GM23338 (cell line): ENCODE results near the gene SLC39A11. TPM values are rescaled to one million over a fixed set of nuclear protein-coding genes. Genes with fewer than 3 reads are reported as not detected.

Experiments
- ATAC-seq: fragments of 200-7000 bp; cut with Tn5 transposase; 3 replicates; pipeline ENCODE4 v1.9.1; 2020
- DNase-seq: peaks from one replicate; pipeline ENCODE4 v3.0.0-alpha.2; 2015; ENCODE audit warnings: low spot score
- H2AFZ ChIP-seq: fragments of 200-600 bp; sonication (generic); 2 replicates; pipeline ENCODE4 v1.8.0; 2016; ENCODE audit warnings: antibody characterized with exemption, mild to moderate bottlenecking, moderate library complexity
- H3F3A ChIP-seq: fragments of 200-600 bp; sonication (generic); replicated peaks from 2 replicates; pipeline ENCODE4 v1.8.0; 2017; ENCODE audit warnings: antibody characterized with exemption, mixed run types, low read depth
- H3K27ac ChIP-seq: fragments of 200-600 bp; sonication (generic); 2 replicates; pipeline ENCODE4 v1.6.1; 2016; ENCODE audit warnings: low read depth
- H3K27me3 ChIP-seq: fragments of 200-600 bp; sonication (generic); 2 replicates; pipeline ENCODE4 v1.8.0; 2016; ENCODE audit warnings: mild to moderate bottlenecking, mixed run types, moderate library complexity; ENCODE audit not compliant: insufficient read depth
- H3K36me3 ChIP-seq: fragments of 200-600 bp; sonication (generic); 2 replicates; pipeline ENCODE4 v1.8.0; 2016; ENCODE audit warnings: mild to moderate bottlenecking; ENCODE audit not compliant: insufficient read depth
- H3K4me1 ChIP-seq: fragments of 200-600 bp; sonication (generic); 2 replicates; pipeline ENCODE4 v1.8.0; 2016; ENCODE audit warnings: mild to moderate bottlenecking, moderate library complexity; ENCODE audit not compliant: insufficient read depth
- H3K4me2 ChIP-seq: fragments of 200-600 bp; sonication (generic); 2 replicates; pipeline ENCODE4 v1.7.1; 2017; ENCODE audit warnings: mixed run types
- H3K4me3 ChIP-seq: fragments of 200-600 bp; sonication (generic); 2 replicates; pipeline ENCODE4 v1.6.1; 2016; ENCODE audit warnings: mixed run types
- H3K79me2 ChIP-seq: fragments of 200-600 bp; sonication (generic); replicated peaks from 2 replicates; pipeline ENCODE4 v1.8.0; 2017; ENCODE audit warnings: mild to moderate bottlenecking; ENCODE audit not compliant: insufficient read depth
- H3K9me2 ChIP-seq: fragments of 200-600 bp; sonication (generic); 2 replicates; pipeline ENCODE4 v1.8.0; 2017; ENCODE audit not compliant: insufficient read depth
- H4K20me1 ChIP-seq: fragments of 200-600 bp; sonication (generic); replicated peaks from 2 replicates; pipeline ENCODE4 v1.8.0; 2017; ENCODE audit warnings: mild to moderate bottlenecking; ENCODE audit not compliant: insufficient read depth
- H3K27ac Mint-ChIP-seq: 2 replicates; pipeline ENCODE4 v1.8.0; 2020; ENCODE audit warnings: inconsistent platforms, mild to moderate bottlenecking, moderate library complexity, mixed read lengths
- H3K27me3 Mint-ChIP-seq: 3 replicates; pipeline ENCODE4 v1.8.0; 2022; ENCODE audit warnings: low read depth, mild to moderate bottlenecking, moderate library complexity, mixed read lengths, inconsistent platforms; ENCODE audit not compliant: insufficient read depth, poor library complexity
- H3K36me3 Mint-ChIP-seq: 3 replicates; pipeline ENCODE4 v1.8.0; 2021; ENCODE audit warnings: low read depth, mild to moderate bottlenecking, inconsistent platforms, moderate library complexity, mixed read lengths
- H3K4me1 Mint-ChIP-seq: 3 replicates; pipeline ENCODE4 v1.8.0; 2020; ENCODE audit warnings: mild to moderate bottlenecking, inconsistent platforms, mixed read lengths
- H3K4me3 Mint-ChIP-seq: 3 replicates; pipeline ENCODE4 v1.8.0; 2021; ENCODE audit warnings: moderate library complexity, mild to moderate bottlenecking, inconsistent platforms, mixed read lengths
- H3K9me3 Mint-ChIP-seq: 3 replicates; pipeline ENCODE4 v1.8.0; 2020; ENCODE audit warnings: moderate library complexity, mild to moderate bottlenecking, inconsistent platforms, mixed read lengths
- CREB1 ChIP-seq: fragments of 250-450 bp; sonication (Bioruptor Pico); IDR thresholded peaks from 2 replicates; pipeline ENCODE4 v1.5.0; 2020; ENCODE audit warnings: low read depth, mild to moderate bottlenecking, moderate library complexity
- EZH2 ChIP-seq: fragments of 200-600 bp; sonication (generic); IDR thresholded peaks from one replicate; pipeline ENCODE4 v1.8.0; 2017; ENCODE audit warnings: antibody characterized with exemption, mild to moderate bottlenecking, low read depth; ENCODE audit not compliant: unreplicated experiment
- EZH2phosphoT487 ChIP-seq: fragments of 200-600 bp; sonication (generic); IDR thresholded peaks from one replicate; pipeline ENCODE4 v1.8.1; 2018; ENCODE audit warnings: antibody characterized with exemption; ENCODE audit not compliant: unreplicated experiment
- JUNB ChIP-seq: IDR thresholded peaks from one replicate; pipeline ENCODE4 v1.6.1; 2016; ENCODE audit warnings: antibody characterized with exemption; ENCODE audit not compliant: unreplicated experiment
- NANOG ChIP-seq: IDR thresholded peaks from 2 replicates; pipeline ENCODE4 v1.6.1; 2016; ENCODE audit warnings: antibody characterized with exemption, borderline replicate concordance
- POLR2AphosphoS5 ChIP-seq: IDR thresholded peaks from 2 replicates; pipeline ENCODE4 v1.6.1; 2016; ENCODE audit warnings: antibody characterized with exemption, low read depth
- STAT1 ChIP-seq: IDR thresholded peaks from one replicate; pipeline ENCODE4 v1.6.1; 2016; ENCODE audit warnings: antibody characterized with exemption; ENCODE audit not compliant: unreplicated experiment
- ZNF114 ChIP-seq: fragments of 250-450 bp; sonication (Bioruptor Pico); IDR thresholded peaks from 2 replicates; pipeline ENCODE4 v1.5.0; 2020; ENCODE audit warnings: mild to moderate bottlenecking, moderate library complexity
- ZNF331 ChIP-seq: fragments of 250-450 bp; sonication (Bioruptor Pico); IDR thresholded peaks from 2 replicates; pipeline ENCODE4 v1.5.0; 2020; ENCODE audit warnings: low read depth, mild to moderate bottlenecking, moderate library complexity
- polyA plus RNA-seq: library from polyadenylated mRNA; unstranded; fragments of >200 nt; fragmentation: Nextera tagmentation; extraction: Ambion mirVana; gene quantifications from 2 replicates; pipeline ENCODE4 v1.2.1, GENCODE V29; 2016
- total RNA-seq: library from RNA; depleted of rRNA; stranded (reverse); fragments of >200 nt; shearing (Covaris generic); gene quantifications from 2 replicates; pipeline ENCODE4 v1.2.3, GENCODE V29; 2014
- TF ChIP-seq, protein P1 (sequence below): IDR thresholded peaks from 2 replicates; pipeline ENCODE4 v1.6.1; 2016; ENCODE audit warnings: antibody characterized with exemption
- TF ChIP-seq, protein P2 (sequence below), 2 experiments: fragments of 200-600 bp in 1 of 2; sonication (generic) in 1 of 2; conservative IDR thresholded peaks; 2 replicates each; pipeline versions ENCODE4 v1.5.1 to v1.6.1; 2016 to 2017; ENCODE audit warnings: antibody characterized with exemption in 2 of 2, low read depth in 2 of 2, mild to moderate bottlenecking in 2 of 2, moderate library complexity in 1 of 2
- TF ChIP-seq, protein P3 (sequence below): IDR thresholded peaks from one replicate; pipeline ENCODE4 v1.6.1; 2018; ENCODE audit warnings: antibody characterized with exemption; ENCODE audit not compliant: unreplicated experiment
- TF ChIP-seq, protein P4 (sequence below): fragments of 250-450 bp; sonication (Bioruptor Pico); IDR thresholded peaks from 2 replicates; pipeline ENCODE4 v1.5.0; 2020; ENCODE audit warnings: mild to moderate bottlenecking, moderate library complexity

Gene SLC39A11
- total and polyA plus RNA-seq, 2 experiments from 2014 or later: 10.8 to 18.1 TPM

DNA sequence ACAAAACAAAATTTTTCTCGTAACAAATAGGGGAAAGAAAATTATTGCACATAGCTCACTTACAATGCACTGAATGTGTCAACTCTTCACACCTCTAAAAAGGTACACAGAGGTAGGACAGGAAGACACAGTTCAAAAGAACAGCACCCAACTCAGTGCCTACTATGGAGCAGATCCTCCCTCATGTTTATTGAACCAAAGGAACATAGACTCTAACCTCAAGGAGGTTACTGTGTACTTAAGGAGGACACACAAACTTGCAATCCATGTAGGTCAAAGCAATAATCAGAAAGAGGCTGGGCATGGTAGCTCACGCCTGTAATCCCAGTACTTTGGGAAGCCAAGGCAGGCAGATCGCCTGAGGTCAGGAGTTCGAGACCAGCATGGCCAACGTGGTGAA, 50.3 kb downstream of the SLC39A11 start:
- no peaks in the 10 kb centered on the region for H3K27me3 ChIP-seq
- Mint-ChIP-seq H3K4me1 (peaks cover 2% of the 10 kb centered on the region; the same call in 2 of the 3 replicates), H3K4me3 (no peak overlapping the region), H3K9me3 (peaks cover 4% of the 10 kb centered on the region; the same call in 1 of the 3 replicates), H3K27me3 (no peaks in the 10 kb centered on the region), H3K27ac (no peak overlapping the region), H3K36me3 (0 out of 3 replicates have a peak, but pooled peaks cover 2% of the 10 kb centered on the region)
- no peak overlapping the region for H2AFZ ChIP-seq
- no peak overlapping the region for H3K4me3 ChIP-seq
- TF ChIP-seq JUNB (no peak), ZNF331 (CRISPR knock-in tag) (no peak), CREB1 (no peak), EZH2phosphoT487 (no peak), EZH2 (no peak), STAT1 (no peak), ZNF114 (CRISPR knock-in tag) (no peak), NANOG (no peak), POLR2AphosphoS5 (no peak)
- TF ChIP-seq, protein P1, sequence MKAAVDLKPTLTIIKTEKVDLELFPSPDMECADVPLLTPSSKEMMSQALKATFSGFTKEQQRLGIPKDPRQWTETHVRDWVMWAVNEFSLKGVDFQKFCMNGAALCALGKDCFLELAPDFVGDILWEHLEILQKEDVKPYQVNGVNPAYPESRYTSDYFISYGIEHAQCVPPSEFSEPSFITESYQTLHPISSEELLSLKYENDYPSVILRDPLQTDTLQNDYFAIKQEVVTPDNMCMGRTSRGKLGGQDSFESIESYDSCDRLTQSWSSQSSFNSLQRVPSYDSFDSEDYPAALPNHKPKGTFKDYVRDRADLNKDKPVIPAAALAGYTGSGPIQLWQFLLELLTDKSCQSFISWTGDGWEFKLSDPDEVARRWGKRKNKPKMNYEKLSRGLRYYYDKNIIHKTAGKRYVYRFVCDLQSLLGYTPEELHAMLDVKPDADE: no peak
- TF ChIP-seq, protein P2, sequence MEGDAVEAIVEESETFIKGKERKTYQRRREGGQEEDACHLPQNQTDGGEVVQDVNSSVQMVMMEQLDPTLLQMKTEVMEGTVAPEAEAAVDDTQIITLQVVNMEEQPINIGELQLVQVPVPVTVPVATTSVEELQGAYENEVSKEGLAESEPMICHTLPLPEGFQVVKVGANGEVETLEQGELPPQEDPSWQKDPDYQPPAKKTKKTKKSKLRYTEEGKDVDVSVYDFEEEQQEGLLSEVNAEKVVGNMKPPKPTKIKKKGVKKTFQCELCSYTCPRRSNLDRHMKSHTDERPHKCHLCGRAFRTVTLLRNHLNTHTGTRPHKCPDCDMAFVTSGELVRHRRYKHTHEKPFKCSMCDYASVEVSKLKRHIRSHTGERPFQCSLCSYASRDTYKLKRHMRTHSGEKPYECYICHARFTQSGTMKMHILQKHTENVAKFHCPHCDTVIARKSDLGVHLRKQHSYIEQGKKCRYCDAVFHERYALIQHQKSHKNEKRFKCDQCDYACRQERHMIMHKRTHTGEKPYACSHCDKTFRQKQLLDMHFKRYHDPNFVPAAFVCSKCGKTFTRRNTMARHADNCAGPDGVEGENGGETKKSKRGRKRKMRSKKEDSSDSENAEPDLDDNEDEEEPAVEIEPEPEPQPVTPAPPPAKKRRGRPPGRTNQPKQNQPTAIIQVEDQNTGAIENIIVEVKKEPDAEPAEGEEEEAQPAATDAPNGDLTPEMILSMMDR (conservative IDR thresholded peaks at IDR 0.05; ENCODE audit: low read depth in 2 of 2): no peak
- TF ChIP-seq, protein P3, sequence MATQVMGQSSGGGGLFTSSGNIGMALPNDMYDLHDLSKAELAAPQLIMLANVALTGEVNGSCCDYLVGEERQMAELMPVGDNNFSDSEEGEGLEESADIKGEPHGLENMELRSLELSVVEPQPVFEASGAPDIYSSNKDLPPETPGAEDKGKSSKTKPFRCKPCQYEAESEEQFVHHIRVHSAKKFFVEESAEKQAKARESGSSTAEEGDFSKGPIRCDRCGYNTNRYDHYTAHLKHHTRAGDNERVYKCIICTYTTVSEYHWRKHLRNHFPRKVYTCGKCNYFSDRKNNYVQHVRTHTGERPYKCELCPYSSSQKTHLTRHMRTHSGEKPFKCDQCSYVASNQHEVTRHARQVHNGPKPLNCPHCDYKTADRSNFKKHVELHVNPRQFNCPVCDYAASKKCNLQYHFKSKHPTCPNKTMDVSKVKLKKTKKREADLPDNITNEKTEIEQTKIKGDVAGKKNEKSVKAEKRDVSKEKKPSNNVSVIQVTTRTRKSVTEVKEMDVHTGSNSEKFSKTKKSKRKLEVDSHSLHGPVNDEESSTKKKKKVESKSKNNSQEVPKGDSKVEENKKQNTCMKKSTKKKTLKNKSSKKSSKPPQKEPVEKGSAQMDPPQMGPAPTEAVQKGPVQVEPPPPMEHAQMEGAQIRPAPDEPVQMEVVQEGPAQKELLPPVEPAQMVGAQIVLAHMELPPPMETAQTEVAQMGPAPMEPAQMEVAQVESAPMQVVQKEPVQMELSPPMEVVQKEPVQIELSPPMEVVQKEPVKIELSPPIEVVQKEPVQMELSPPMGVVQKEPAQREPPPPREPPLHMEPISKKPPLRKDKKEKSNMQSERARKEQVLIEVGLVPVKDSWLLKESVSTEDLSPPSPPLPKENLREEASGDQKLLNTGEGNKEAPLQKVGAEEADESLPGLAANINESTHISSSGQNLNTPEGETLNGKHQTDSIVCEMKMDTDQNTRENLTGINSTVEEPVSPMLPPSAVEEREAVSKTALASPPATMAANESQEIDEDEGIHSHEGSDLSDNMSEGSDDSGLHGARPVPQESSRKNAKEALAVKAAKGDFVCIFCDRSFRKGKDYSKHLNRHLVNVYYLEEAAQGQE: no peak
- TF ChIP-seq, protein P4, sequence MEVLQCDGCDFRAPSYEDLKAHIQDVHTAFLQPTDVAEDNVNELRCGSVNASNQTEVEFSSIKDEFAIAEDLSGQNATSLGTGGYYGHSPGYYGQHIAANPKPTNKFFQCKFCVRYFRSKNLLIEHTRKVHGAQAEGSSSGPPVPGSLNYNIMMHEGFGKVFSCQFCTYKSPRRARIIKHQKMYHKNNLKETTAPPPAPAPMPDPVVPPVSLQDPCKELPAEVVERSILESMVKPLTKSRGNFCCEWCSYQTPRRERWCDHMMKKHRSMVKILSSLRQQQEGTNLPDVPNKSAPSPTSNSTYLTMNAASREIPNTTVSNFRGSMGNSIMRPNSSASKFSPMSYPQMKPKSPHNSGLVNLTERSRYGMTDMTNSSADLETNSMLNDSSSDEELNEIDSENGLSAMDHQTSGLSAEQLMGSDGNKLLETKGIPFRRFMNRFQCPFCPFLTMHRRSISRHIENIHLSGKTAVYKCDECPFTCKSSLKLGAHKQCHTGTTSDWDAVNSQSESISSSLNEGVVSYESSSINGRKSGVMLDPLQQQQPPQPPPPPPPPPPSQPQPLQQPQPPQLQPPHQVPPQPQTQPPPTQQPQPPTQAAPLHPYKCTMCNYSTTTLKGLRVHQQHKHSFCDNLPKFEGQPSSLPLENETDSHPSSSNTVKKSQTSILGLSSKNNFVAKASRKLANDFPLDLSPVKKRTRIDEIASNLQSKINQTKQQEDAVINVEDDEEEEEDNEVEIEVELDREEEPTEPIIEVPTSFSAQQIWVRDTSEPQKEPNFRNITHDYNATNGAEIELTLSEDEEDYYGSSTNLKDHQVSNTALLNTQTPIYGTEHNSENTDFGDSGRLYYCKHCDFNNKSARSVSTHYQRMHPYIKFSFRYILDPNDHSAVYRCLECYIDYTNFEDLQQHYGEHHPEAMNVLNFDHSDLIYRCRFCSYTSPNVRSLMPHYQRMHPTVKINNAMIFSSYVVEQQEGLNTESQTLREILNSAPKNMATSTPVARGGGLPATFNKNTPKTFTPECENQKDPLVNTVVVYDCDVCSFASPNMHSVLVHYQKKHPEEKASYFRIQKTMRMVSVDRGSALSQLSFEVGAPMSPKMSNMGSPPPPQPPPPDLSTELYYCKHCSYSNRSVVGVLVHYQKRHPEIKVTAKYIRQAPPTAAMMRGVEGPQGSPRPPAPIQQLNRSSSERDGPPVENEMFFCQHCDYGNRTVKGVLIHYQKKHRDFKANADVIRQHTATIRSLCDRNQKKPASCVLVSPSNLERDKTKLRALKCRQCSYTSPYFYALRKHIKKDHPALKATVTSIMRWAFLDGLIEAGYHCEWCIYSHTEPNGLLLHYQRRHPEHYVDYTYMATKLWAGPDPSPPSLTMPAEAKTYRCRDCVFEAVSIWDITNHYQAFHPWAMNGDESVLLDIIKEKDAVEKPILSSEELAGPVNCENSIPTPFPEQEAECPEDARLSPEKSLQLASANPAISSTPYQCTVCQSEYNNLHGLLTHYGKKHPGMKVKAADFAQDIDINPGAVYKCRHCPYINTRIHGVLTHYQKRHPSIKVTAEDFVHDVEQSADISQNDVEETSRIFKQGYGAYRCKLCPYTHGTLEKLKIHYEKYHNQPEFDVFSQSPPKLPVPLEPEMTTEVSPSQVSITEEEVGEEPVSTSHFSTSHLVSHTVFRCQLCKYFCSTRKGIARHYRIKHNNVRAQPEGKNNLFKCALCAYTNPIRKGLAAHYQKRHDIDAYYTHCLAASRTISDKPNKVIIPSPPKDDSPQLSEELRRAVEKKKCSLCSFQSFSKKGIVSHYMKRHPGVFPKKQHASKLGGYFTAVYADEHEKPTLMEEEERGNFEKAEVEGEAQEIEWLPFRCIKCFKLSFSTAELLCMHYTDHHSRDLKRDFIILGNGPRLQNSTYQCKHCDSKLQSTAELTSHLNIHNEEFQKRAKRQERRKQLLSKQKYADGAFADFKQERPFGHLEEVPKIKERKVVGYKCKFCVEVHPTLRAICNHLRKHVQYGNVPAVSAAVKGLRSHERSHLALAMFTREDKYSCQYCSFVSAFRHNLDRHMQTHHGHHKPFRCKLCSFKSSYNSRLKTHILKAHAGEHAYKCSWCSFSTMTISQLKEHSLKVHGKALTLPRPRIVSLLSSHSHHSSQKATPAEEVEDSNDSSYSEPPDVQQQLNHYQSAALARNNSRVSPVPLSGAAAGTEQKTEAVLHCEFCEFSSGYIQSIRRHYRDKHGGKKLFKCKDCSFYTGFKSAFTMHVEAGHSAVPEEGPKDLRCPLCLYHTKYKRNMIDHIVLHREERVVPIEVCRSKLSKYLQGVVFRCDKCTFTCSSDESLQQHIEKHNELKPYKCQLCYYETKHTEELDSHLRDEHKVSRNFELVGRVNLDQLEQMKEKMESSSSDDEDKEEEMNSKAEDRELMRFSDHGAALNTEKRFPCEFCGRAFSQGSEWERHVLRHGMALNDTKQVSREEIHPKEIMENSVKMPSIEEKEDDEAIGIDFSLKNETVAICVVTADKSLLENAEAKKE (CRISPR knock-in tag): no peak
- no peaks in the 10 kb centered on the region for H3K4me1 ChIP-seq
- no peak for DNase-seq
- H3F3A ChIP-seq: no peaks in the 10 kb centered on the region
- H3K9me2 ChIP-seq: no peaks in the 10 kb centered on the region
- H3K36me3 ChIP-seq: no peaks in the 10 kb centered on the region
- no peaks in the 10 kb centered on the region; the same call in 1 of the 2 replicates for H3K79me2 ChIP-seq
- H3K4me2 ChIP-seq: no peak overlapping the region
- H3K27ac ChIP-seq: no peak overlapping the region
- no peak for ATAC-seq
- no peaks in the 10 kb centered on the region for H4K20me1 ChIP-seq
